Vagina (tissue), 2 donors: Measurements from ENCODE around the gene OR6K2. TPM values are rescaled to one million over a fixed set of nuclear protein-coding genes. Genes with fewer than 3 reads are reported as not detected.

Source experiments
- DNase-seq, 2 donors: peaks; one replicate each; pipeline ENCODE4 v3.0.0-alpha.2; 2017; ENCODE audit errors: extremely low spot score in 2 of 2
- H3K27ac ChIP-seq: fragments of 200-600 bp; sonication (generic); one replicate; pipeline ENCODE4 v1.5.1; 2019
- H3K27me3 ChIP-seq: fragments of 200-600 bp; sonication (generic); one replicate; pipeline ENCODE4 v1.5.1; 2019
- H3K36me3 ChIP-seq, 2 donors: fragments of 200-600 bp; sonication (generic); one replicate each; pipeline ENCODE4 v1.5.1; 2017 to 2019
- H3K4me1 ChIP-seq: fragments of 200-600 bp; sonication (generic); one replicate; pipeline ENCODE4 v1.5.1; 2019
- H3K4me3 ChIP-seq, 2 donors: fragments of 200-600 bp; sonication (generic); 1 replicate in 1 of 2; 2 replicates in 1 of 2; pipeline ENCODE4 v1.5.1; 2016 to 2019
- H3K9me3 ChIP-seq: fragments of 200-600 bp; sonication (generic); one replicate; pipeline ENCODE4 v1.5.1; 2019
- intact Hi-C: fragments of 100-400 bp; cut with DNase I; formaldehyde crosslinking; loops from one replicate; pipeline ENCODE4 v1.15.1; 2023
- total RNA-seq: library from RNA; depleted of rRNA; stranded (reverse); fragments of >200 nt; gene quantifications from one replicate; pipeline ENCODE4 v1.2.3, GENCODE V29; 2016
- TF ChIP-seq, protein P1 (sequence below), 3 experiments: fragments of 450-650 bp in 2 of 3; fragments of 200-600 bp in 1 of 3; sonication (generic) in 1 of 3; IDR thresholded peaks; one replicate each; pipeline ENCODE4 v1.5.1; 2017 to 2019; ENCODE audit warnings: antibody characterized with exemption in 3 of 3, mild to moderate bottlenecking in 2 of 3, moderate library complexity in 2 of 3

OR6K2 gene
- total RNA-seq, 1 donor from 2014 or later = not detected

GRCh38 chr1:158652721-158653334 is 47.6 kb downstream of the OR6K2 start:
- no peak for DNase-seq
- intact Hi-C loops = no loop called here
- Histone ChIP-seq H3K4me3 (no peak overlapping the region), H3K4me1 (no peaks in the 10 kb centered on the region), H3K27ac (no peak overlapping the region), H3K27me3 (no peaks in the 10 kb centered on the region), H3K36me3 (no peaks in the 10 kb centered on the region), H3K9me3 (no peaks in the 10 kb centered on the region)
- TF ChIP-seq, protein P1, sequence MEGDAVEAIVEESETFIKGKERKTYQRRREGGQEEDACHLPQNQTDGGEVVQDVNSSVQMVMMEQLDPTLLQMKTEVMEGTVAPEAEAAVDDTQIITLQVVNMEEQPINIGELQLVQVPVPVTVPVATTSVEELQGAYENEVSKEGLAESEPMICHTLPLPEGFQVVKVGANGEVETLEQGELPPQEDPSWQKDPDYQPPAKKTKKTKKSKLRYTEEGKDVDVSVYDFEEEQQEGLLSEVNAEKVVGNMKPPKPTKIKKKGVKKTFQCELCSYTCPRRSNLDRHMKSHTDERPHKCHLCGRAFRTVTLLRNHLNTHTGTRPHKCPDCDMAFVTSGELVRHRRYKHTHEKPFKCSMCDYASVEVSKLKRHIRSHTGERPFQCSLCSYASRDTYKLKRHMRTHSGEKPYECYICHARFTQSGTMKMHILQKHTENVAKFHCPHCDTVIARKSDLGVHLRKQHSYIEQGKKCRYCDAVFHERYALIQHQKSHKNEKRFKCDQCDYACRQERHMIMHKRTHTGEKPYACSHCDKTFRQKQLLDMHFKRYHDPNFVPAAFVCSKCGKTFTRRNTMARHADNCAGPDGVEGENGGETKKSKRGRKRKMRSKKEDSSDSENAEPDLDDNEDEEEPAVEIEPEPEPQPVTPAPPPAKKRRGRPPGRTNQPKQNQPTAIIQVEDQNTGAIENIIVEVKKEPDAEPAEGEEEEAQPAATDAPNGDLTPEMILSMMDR (IDR thresholded peaks at IDR 0.05) = no peak

Other genes with a start within 250 kb of the OR6K2 start
- gene OR10K1, start 238.8 kb downstream of the OR6K2 start, total RNA-seq = not detected
- gene OR10R2, start 228.4 kb downstream of the OR6K2 start, total RNA-seq = not detected
- not detected for gene OR6Y1, start 146.2 kb downstream of the OR6K2 start, total RNA-seq
- gene OR6P1, start 130.1 kb downstream of the OR6K2 start, total RNA-seq = not detected
- gene OR10X1, start 120.8 kb downstream of the OR6K2 start, total RNA-seq = not detected
- not detected for gene OR10Z1, start 95.4 kb downstream of the OR6K2 start, total RNA-seq
- 0.25 TPM for gene SPTA1, start 13.9 kb downstream of the OR6K2 start, total RNA-seq
- gene OR6K3, start 20.1 kb upstream of the OR6K2 start, total RNA-seq = not detected
- not detected for gene OR6K6, start 54.1 kb upstream of the OR6K2 start, total RNA-seq
- gene OR6N1, start 71.5 kb upstream of the OR6K2 start, total RNA-seq = not detected
- not detected for gene OR6N2, start 80.6 kb upstream of the OR6K2 start, total RNA-seq
- gene MNDA, start 130.7 kb upstream of the OR6K2 start, total RNA-seq = 3.2 TPM
- gene PYHIN1, start 230.9 kb upstream of the OR6K2 start, total RNA-seq = 4.2 TPM